Measurements from ENCODE around the gene NPIPB12.
"Not testable (repeated sequence)": the region's sequence is repeated elsewhere in the genome, so short reads cannot be mapped to it uniquely, and the experiment has no call there.

Gene NPIPB12

DNA sequence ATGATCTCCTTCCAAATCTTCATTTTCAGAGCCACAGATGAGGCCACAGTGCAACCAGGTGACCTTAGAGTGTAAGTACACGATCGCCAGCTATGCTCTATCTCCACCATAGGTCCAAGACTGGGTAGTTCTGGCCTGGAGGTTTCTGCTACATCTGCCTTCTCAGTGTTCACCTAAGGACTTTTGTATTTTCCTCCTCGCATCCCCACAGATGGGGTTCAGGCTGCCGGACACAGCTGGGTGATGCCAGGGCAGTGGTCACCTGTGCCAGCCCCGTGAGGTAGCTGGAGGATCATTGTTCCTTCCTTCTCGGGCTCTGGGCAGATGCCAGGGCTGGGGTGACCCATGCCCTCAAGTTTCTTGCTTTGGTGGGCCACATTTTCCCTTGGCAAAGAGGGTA is at the start of gene NPIPB12:
NPIPB12 (minus strand) TSS at position 101 of the 400 bp plus-strand sequence.
- not testable (repeated sequence) for H3K4me3 ChIP-seq (ENCODE audit: low read length)

GRCh38 chr16:29521520-29521919 is 15.3 kb upstream of the NPIPB12 start:
- not testable (repeated sequence) for H3K4me3 ChIP-seq (ENCODE audit: low read length)

DNA sequence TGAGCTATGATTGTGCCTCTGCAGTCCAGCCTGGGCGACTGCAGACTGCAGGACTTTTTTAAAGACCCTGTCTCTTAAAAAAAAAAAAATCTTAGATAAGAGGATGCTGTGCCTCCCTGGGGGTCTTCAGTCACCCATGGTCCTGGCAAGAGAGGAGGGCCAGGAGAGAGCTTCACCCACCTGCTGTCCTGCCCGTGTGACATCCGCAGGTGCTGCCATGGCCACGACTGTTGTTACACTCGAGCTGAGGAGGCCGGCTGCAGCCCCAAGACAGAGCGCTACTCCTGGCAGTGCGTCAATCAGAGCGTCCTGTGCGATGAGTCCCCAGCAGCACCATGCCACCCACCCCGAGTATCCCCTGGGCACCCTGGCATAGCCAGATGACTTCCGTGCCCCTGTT is 23.9 kb downstream of the NPIPB12 start:
- H3K4me3 ChIP-seq (ENCODE audit: low read length): not testable (repeated sequence)

DNA sequence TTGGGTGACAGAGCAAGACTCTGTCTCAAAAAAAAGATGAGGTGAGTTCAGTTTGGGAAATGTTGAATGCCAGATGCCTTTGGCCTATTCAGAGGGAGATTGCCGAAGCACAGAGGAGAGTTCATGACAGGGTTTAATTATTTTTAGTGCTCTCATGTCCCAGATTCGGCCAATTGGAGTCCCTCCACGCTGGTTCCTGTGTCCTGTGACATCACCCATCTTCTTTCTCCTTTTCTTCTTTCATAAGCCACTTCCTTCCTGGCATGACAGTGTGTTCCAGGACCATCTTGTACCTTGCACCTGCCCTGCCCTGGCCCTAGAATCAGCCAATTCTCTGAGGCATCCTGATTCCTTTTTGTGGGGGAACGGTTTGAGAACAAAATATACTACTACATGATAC is 34.1 kb downstream of the NPIPB12 start:
- not testable (repeated sequence) for H3K4me3 ChIP-seq (ENCODE audit: low read length)

GRCh38 chr16:29469660-29470059 is 36.5 kb downstream of the NPIPB12 start:
- H3K4me3 ChIP-seq (ENCODE audit: low read length): not testable (repeated sequence)

GRCh38 chr16:29467654-29468366 is 38.4 kb downstream of the NPIPB12 start:
- H3K4me3 ChIP-seq (ENCODE audit: low read length): not testable (repeated sequence)

- H3K4me3 ChIP-seq (ENCODE audit: low read length): not testable (repeated sequence)
Measured at GRCh38 chr16:29466904-29467303, 39.3 kb downstream of the NPIPB12 start.

- not testable (repeated sequence) for H3K4me3 ChIP-seq (ENCODE audit: low read length)
Measured at GRCh38 chr16:29465985-29466824, 40.0 kb downstream of the NPIPB12 start.

GRCh38 chr16:29460647-29461030 is 45.6 kb downstream of the NPIPB12 start:
- not testable (repeated sequence) for H3K4me3 ChIP-seq (ENCODE audit: low read length)

DNA sequence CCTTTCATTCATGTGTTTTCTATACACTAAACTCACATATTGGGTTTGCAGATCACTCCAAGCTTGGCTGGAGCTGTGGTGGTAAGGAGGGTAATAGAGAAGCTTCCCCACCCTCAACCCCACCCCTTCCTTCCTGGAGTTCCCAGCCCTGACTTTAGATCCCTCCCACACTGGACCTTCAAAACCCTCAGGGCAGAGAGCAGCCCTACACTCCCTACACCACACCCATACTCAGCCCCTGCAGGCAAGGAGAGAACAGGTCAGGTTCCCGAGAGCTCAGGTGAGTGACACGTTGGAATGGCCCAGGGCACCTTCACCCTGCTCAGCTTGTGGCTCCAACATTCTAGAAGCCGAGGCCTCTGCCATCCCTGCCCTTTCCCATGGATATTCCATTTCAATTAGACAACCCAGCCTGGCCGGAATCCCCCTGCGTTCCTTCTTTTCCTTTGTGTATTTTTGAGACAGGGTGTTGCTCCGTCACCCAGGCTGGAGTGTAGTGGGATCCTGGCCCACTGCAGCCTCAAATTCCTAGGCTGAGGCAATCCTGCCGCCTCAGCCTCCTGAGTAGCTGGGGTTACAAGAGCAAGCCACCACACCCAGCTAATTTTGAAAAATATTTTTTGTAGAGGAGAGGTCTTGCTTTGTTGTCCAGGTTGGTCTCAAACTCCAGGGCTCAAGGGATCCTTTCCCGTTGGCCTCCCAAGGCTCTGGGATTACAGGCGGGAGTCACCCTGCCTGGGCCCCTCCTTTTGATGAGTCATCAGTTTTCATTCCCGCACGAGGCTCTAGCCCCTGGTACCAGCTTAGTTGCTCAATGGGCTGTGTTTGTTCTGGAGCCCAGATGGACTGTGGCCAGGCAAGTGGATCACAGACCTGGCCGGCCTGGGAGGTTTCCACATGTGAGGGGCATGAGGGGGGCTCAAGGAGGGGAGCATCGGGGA is 46.2 kb downstream of the NPIPB12 start, which contains the start of gene SULT1A4:
SULT1A4 (plus strand) TSS at position 208 of the 941 bp plus-strand sequence. CDS start 1,473 bp downstream, outside the sequence.
- H3K4me3 ChIP-seq (ENCODE audit: low read length): not testable (repeated sequence)

- H3K4me3 ChIP-seq (ENCODE audit: low read length): not testable (repeated sequence)
Measured at GRCh38 chr16:29457660-29458059, 48.5 kb downstream of the NPIPB12 start.

- not testable (repeated sequence) for H3K4me3 ChIP-seq (ENCODE audit: low read length)
Measured at GRCh38 chr16:29454828-29455227, 51.4 kb downstream of the NPIPB12 start.

GRCh38 chr16:29454269-29454668 is 51.9 kb downstream of the NPIPB12 start, which contains the start of the genes BOLA2 and SLX1B:
TSS of gene BOLA2 (minus strand) at chr16:29454351. CDS start at chr16:29454253, 98 bp downstream.
TSS of gene SLX1B (plus strand) at chr16:29454533.
- not testable (repeated sequence) for H3K4me3 ChIP-seq (ENCODE audit: low read length)

DNA sequence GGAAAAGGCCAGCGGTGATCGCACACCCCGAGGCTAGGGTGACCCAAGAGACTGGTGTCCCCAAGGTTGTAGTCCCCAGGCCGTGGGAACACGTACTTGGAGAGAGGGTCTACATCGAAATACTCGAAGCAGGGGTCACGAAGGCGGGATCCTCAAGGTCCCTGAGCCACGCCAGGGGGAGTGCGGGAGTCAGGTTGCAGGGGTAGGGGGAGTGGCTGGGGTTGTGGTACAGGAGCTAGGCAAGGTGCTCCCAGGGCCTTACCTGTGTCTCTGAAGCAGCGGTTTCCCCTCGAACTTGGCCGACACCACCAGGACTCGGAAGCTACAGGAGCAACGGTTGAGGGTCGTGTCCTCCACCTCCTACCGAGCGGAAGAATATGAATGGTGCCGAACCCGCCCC is 52.5 kb downstream of the NPIPB12 start:
- not testable (repeated sequence) for H3K4me3 ChIP-seq (ENCODE audit: low read length)

Measured in GM08714 (cell line).